OCI-LY1 (cell line): ENCODE results near the gene C1QL3.

Source experiments
- CTCF ChIP-seq: fragments of 200-600 bp; sonication (generic), shearing (Covaris generic); IDR thresholded peaks from 2 replicates; pipeline ENCODE4 v1.5.1; 2017; ENCODE audit warnings: mild to moderate bottlenecking, antibody characterized with exemption, low read length, moderate library complexity, mixed read lengths
- EZH2 ChIP-seq: fragments of 200-600 bp; sonication (generic), shearing (Covaris generic); IDR thresholded peaks from 2 replicates; pipeline ENCODE4 v1.8.0; 2017; ENCODE audit warnings: borderline replicate concordance, mixed run types, mild to moderate bottlenecking, antibody characterized with exemption, low read length, moderate library complexity, mixed read lengths

- TF ChIP-seq CTCF: no peak
- no peak for TF ChIP-seq EZH2
Measured at GRCh38 chr10:16477757-16478156, 43.9 kb downstream of the C1QL3 start.
